WTC11 (cell line): ENCODE results near the gene PLET1. TPM values are rescaled to one million over a fixed set of nuclear protein-coding genes. Genes with fewer than 3 reads are reported as not detected.
A peak's percentile ranks its signal among the peaks of the same experiment; 100 is the strongest.

Experiments
- CBFB ChIP-seq: sonication (generic); formaldehyde crosslinking; IDR thresholded peaks from 2 replicates; pipeline ENCODE4 v1.8.1; 2022; ENCODE audit warnings: mild to moderate bottlenecking, low read depth, missing genetic modification reagents
- CREB1 ChIP-seq: sonication (generic); formaldehyde crosslinking; IDR thresholded peaks from 2 replicates; pipeline ENCODE4 v1.8.0; 2023; ENCODE audit warnings: mild to moderate bottlenecking, missing genetic modification reagents
- EMX1 ChIP-seq: fragments of 250-450 bp; sonication (Bioruptor Pico); IDR thresholded peaks from 2 replicates; pipeline ENCODE4 v1.8.0; 2021; ENCODE audit warnings: mild to moderate bottlenecking
- ETV6 ChIP-seq: sonication (generic); formaldehyde crosslinking; IDR thresholded peaks from 2 replicates; pipeline ENCODE4 v1.8.1; 2022; ENCODE audit warnings: mild to moderate bottlenecking, missing genetic modification reagents
- HMGA2 ChIP-seq: fragments of 250-450 bp; sonication (Bioruptor Pico); IDR thresholded peaks from 2 replicates; pipeline ENCODE4 v1.4.0; 2021; ENCODE audit warnings: mild to moderate bottlenecking, moderate library complexity
- JUN ChIP-seq: sonication (generic); formaldehyde crosslinking; IDR thresholded peaks from 2 replicates; pipeline ENCODE4 v1.8.0; 2023; ENCODE audit warnings: mild to moderate bottlenecking, missing genetic modification reagents
- MYBL2 ChIP-seq: sonication (generic); formaldehyde crosslinking; IDR thresholded peaks from 2 replicates; pipeline ENCODE4 v1.8.1; 2023; ENCODE audit warnings: mild to moderate bottlenecking, moderate library complexity, missing genetic modification reagents
- NFE2L1 ChIP-seq: sonication (generic); formaldehyde crosslinking; IDR thresholded peaks from 2 replicates; pipeline ENCODE4 v1.8.1; 2023; ENCODE audit warnings: missing genetic modification reagents
- PRRX2 ChIP-seq: fragments of 250-450 bp; sonication (Bioruptor Pico); IDR thresholded peaks from 2 replicates; pipeline ENCODE4 v1.8.0; 2021; ENCODE audit warnings: mild to moderate bottlenecking
- RELA ChIP-seq: sonication (generic); formaldehyde crosslinking; IDR thresholded peaks from 2 replicates; pipeline ENCODE4 v1.8.1; 2022; ENCODE audit warnings: missing genetic modification reagents, mild to moderate bottlenecking, borderline replicate concordance
- SMAD4 ChIP-seq: sonication (generic); formaldehyde crosslinking; IDR thresholded peaks from 2 replicates; pipeline ENCODE4 v1.8.0; 2022; ENCODE audit warnings: mild to moderate bottlenecking, missing genetic modification reagents
- ZBTB21 ChIP-seq: sonication (generic); formaldehyde crosslinking; IDR thresholded peaks from 2 replicates; pipeline ENCODE4 v1.8.1; 2023; ENCODE audit warnings: mild to moderate bottlenecking, missing genetic modification reagents, borderline replicate concordance
- ZBTB43 ChIP-seq: sonication (generic); formaldehyde crosslinking; IDR thresholded peaks from 2 replicates; pipeline ENCODE4 v1.8.1; 2023; ENCODE audit warnings: mild to moderate bottlenecking, missing genetic modification reagents
- ZNF396 ChIP-seq: fragments of 250-450 bp; sonication (Bioruptor Pico); IDR thresholded peaks from 2 replicates; pipeline ENCODE4 v1.8.0; 2021; ENCODE audit warnings: mild to moderate bottlenecking, moderate library complexity, borderline replicate concordance
- ZNF423 ChIP-seq: fragments of 250-450 bp; sonication (Bioruptor Pico); IDR thresholded peaks from 2 replicates; pipeline ENCODE4 v2.1.2; 2022; ENCODE audit warnings: mild to moderate bottlenecking, moderate library complexity
- ZNF671 ChIP-seq: fragments of 250-450 bp; sonication (Bioruptor Pico); IDR thresholded peaks from 2 replicates; pipeline ENCODE4 v1.8.0; 2021; ENCODE audit warnings: mild to moderate bottlenecking
- total RNA-seq: library from RNA; stranded (reverse); gene quantifications from 3 replicates; pipeline ENCODE4 v1.2.3, GENCODE V29; 2021
- TF ChIP-seq, protein P1 (sequence below): sonication (generic); formaldehyde crosslinking; IDR thresholded peaks from 2 replicates; pipeline ENCODE4 v1.8.1; 2022; ENCODE audit warnings: low read depth, missing genetic modification reagents, borderline replicate concordance
- TF ChIP-seq, protein P2 (sequence below): sonication (generic); formaldehyde crosslinking; IDR thresholded peaks from 2 replicates; pipeline ENCODE4 v1.8.0; 2023; ENCODE audit warnings: missing genetic modification reagents, mild to moderate bottlenecking, borderline replicate concordance
- TF ChIP-seq, protein P3 (sequence below): fragments of 250-450 bp; sonication (Bioruptor Pico); IDR thresholded peaks from 2 replicates; pipeline ENCODE4 v1.9.0; 2021; ENCODE audit warnings: moderate library complexity, mild to moderate bottlenecking, inconsistent platforms, borderline replicate concordance
- TF ChIP-seq, protein P4 (sequence below): sonication (generic); formaldehyde crosslinking; IDR thresholded peaks from 2 replicates; pipeline ENCODE4 v1.8.1; 2022; ENCODE audit warnings: mild to moderate bottlenecking, moderate library complexity, missing genetic modification reagents
- TF ChIP-seq, protein P5 (sequence below): fragments of 250-450 bp; sonication (Bioruptor Pico); IDR thresholded peaks from 2 replicates; pipeline ENCODE4 v1.9.0; 2021; ENCODE audit warnings: mild to moderate bottlenecking

Gene PLET1
- total RNA-seq, 1 experiment from 2014 or later = not detected

DNA sequence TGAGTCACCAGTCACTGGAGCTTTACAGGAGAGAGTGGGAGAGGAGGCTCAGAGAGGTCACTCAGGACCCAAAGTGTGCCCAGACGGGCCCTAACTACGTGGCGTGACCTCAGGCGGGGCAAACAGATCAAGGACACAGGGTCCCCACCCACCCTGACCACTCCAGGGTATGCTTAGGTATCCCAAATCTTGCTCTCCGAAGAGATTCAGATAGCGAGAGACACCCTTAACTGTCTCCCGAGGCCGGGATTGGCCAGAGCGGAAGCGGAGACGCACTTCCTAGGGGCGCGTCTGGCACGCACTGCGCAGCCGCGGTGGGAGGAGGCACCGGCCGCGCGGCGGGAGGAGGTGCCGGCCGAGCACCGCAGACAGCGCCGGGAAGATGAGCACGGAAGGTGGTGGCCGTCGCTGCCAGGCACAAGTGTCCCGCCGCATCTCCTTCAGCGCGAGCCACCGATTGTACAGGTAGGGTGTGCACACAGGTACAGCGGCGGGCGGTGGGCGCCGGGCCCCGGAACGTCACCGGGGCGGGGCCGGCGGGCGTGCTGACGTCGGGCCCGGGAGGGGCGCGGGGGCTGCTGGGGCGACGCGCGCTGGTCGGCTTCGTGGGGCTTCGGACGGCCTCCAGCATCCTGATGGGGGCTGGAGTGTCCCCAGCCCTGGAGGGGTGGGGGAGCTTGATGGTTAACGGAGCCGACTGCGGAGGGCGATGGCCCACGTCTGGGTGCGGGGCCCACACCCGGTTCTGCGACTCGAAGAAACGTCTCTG, 34.4 kb downstream of the PLET1 start, which contains the start of gene PTS (continued):
- TF ChIP-seq MYBL2 (CRISPR knock-in tag) (no peak), NFE2L1 (CRISPR knock-in tag) (no peak), PRRX2 (no peak), HMGA2 (no peak), ZNF671 (CRISPR knock-in tag) (no peak), SMAD4 (CRISPR knock-in tag) (no peak), ZBTB21 (CRISPR knock-in tag) (no peak), JUN (0 out of 2 replicates have a peak, but pooled peaks have one; percentile 21), EMX1 (CRISPR knock-in tag) (no peak), ZBTB43 (no peak; the same call in none of the 2 replicates), RELA (0 out of 2 replicates have a peak, but pooled peaks have one; percentile 58), CREB1 (no peak; the same call in 1 of the 2 replicates), CBFB (CRISPR knock-in tag) (no peak), ETV6 (CRISPR knock-in tag) (peak; percentile 37; the same call in 1 of the 2 replicates), ZNF423 (no peak), ZNF396 (CRISPR knock-in tag) (no peak)
- TF ChIP-seq, protein P1, sequence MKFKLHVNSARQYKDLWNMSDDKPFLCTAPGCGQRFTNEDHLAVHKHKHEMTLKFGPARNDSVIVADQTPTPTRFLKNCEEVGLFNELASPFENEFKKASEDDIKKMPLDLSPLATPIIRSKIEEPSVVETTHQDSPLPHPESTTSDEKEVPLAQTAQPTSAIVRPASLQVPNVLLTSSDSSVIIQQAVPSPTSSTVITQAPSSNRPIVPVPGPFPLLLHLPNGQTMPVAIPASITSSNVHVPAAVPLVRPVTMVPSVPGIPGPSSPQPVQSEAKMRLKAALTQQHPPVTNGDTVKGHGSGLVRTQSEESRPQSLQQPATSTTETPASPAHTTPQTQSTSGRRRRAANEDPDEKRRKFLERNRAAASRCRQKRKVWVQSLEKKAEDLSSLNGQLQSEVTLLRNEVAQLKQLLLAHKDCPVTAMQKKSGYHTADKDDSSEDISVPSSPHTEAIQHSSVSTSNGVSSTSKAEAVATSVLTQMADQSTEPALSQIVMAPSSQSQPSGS (CRISPR knock-in tag) = no peak
- TF ChIP-seq, protein P2, sequence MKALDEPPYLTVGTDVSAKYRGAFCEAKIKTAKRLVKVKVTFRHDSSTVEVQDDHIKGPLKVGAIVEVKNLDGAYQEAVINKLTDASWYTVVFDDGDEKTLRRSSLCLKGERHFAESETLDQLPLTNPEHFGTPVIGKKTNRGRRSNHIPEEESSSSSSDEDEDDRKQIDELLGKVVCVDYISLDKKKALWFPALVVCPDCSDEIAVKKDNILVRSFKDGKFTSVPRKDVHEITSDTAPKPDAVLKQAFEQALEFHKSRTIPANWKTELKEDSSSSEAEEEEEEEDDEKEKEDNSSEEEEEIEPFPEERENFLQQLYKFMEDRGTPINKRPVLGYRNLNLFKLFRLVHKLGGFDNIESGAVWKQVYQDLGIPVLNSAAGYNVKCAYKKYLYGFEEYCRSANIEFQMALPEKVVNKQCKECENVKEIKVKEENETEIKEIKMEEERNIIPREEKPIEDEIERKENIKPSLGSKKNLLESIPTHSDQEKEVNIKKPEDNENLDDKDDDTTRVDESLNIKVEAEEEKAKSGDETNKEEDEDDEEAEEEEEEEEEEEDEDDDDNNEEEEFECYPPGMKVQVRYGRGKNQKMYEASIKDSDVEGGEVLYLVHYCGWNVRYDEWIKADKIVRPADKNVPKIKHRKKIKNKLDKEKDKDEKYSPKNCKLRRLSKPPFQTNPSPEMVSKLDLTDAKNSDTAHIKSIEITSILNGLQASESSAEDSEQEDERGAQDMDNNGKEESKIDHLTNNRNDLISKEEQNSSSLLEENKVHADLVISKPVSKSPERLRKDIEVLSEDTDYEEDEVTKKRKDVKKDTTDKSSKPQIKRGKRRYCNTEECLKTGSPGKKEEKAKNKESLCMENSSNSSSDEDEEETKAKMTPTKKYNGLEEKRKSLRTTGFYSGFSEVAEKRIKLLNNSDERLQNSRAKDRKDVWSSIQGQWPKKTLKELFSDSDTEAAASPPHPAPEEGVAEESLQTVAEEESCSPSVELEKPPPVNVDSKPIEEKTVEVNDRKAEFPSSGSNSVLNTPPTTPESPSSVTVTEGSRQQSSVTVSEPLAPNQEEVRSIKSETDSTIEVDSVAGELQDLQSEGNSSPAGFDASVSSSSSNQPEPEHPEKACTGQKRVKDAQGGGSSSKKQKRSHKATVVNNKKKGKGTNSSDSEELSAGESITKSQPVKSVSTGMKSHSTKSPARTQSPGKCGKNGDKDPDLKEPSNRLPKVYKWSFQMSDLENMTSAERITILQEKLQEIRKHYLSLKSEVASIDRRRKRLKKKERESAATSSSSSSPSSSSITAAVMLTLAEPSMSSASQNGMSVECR (CRISPR knock-in tag) = peak; percentile 59; the same call in 1 of the 2 replicates
- TF ChIP-seq, protein P3, sequence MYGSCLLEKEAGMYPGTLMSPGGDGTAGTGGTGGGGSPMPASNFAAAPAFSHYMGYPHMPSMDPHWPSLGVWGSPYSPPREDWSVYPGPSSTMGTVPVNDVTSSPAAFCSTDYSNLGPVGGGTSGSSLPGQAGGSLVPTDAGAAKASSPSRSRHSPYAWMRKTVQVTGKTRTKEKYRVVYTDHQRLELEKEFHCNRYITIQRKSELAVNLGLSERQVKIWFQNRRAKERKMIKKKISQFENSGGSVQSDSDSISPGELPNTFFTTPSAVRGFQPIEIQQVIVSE (CRISPR knock-in tag) = no peak
- TF ChIP-seq, protein P4, sequence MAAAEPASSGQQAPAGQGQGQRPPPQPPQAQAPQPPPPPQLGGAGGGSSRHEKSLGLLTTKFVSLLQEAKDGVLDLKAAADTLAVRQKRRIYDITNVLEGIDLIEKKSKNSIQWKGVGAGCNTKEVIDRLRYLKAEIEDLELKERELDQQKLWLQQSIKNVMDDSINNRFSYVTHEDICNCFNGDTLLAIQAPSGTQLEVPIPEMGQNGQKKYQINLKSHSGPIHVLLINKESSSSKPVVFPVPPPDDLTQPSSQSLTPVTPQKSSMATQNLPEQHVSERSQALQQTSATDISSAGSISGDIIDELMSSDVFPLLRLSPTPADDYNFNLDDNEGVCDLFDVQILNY (CRISPR knock-in tag) = no peak
- TF ChIP-seq, protein P5, sequence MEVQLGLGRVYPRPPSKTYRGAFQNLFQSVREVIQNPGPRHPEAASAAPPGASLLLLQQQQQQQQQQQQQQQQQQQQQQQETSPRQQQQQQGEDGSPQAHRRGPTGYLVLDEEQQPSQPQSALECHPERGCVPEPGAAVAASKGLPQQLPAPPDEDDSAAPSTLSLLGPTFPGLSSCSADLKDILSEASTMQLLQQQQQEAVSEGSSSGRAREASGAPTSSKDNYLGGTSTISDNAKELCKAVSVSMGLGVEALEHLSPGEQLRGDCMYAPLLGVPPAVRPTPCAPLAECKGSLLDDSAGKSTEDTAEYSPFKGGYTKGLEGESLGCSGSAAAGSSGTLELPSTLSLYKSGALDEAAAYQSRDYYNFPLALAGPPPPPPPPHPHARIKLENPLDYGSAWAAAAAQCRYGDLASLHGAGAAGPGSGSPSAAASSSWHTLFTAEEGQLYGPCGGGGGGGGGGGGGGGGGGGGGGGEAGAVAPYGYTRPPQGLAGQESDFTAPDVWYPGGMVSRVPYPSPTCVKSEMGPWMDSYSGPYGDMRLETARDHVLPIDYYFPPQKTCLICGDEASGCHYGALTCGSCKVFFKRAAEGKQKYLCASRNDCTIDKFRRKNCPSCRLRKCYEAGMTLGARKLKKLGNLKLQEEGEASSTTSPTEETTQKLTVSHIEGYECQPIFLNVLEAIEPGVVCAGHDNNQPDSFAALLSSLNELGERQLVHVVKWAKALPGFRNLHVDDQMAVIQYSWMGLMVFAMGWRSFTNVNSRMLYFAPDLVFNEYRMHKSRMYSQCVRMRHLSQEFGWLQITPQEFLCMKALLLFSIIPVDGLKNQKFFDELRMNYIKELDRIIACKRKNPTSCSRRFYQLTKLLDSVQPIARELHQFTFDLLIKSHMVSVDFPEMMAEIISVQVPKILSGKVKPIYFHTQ (CRISPR knock-in tag) = no peak
